Lower leg skin (tissue), 3 donors: ENCODE measurements around the gene CD2AP.

Experiments
- CTCF ChIP-seq, 3 donors: fragments of 450-650 bp; IDR thresholded peaks; one replicate each; pipeline ENCODE4 v1.5.1; 2016; ENCODE audit warnings: antibody characterized with exemption in 3 of 3, mild to moderate bottlenecking in 3 of 3, moderate library complexity in 2 of 3
- POLR2A ChIP-seq, 2 donors: fragments of 450-650 bp; IDR thresholded peaks; one replicate each; pipeline ENCODE4 v1.6.1; 2016 to 2017; ENCODE audit warnings: antibody characterized with exemption in 2 of 2, mild to moderate bottlenecking in 1 of 2, moderate library complexity in 1 of 2

GRCh38 chr6:47483853-47484546 lies 6.4 kb downstream of the CD2AP start:
- no peak for TF ChIP-seq CTCF (IDR thresholded peaks at IDR 0.05)
- no peak for TF ChIP-seq POLR2A (IDR thresholded peaks at IDR 0.05)
